ENCODE measurements around the gene NKTR.

The NKTR gene

GRCh38 chr3:42678447-42678846 is 78.0 kb downstream of the NKTR start:
- TF ChIP-seq ZFX (IDR thresholded peaks at IDR 0.05; ENCODE audit: borderline replicate concordance) (no peak), CTCF (IDR thresholded peaks at IDR 0.05) (no peak)
- H3K27ac ChIP-seq = no peak overlapping the region

- no peak for TF ChIP-seq CTCF (IDR thresholded peaks at IDR 0.05)
- TF ChIP-seq ZFX (IDR thresholded peaks at IDR 0.05; ENCODE audit: borderline replicate concordance) = no peak
These were observed 79.8 kb downstream of the NKTR start for GRCh38 chr3:42680271-42680670.

GRCh38 chr3:42680806-42681205 is 80.3 kb downstream of the NKTR start:
- H3K27ac ChIP-seq = no peak overlapping the region
- TF ChIP-seq ZFX (IDR thresholded peaks at IDR 0.05; ENCODE audit: borderline replicate concordance) = no peak
- TF ChIP-seq CTCF (IDR thresholded peaks at IDR 0.05) = no peak

More at GRCh38 chr3:42680271-42680670, 79.8 kb downstream of the NKTR start:
- no peak overlapping the region for H3K27ac ChIP-seq

GRCh38 chr3:42681361-42682038 is 81.0 kb downstream of the NKTR start:
- H3K27ac ChIP-seq = no peak overlapping the region
- TF ChIP-seq CTCF (IDR thresholded peaks at IDR 0.05) = no peak
- TF ChIP-seq ZFX (IDR thresholded peaks at IDR 0.05; ENCODE audit: borderline replicate concordance) = no peak

GRCh38 chr3:42682301-42683070 is 82.0 kb downstream of the NKTR start:
- H3K27ac ChIP-seq = no peak overlapping the region
- TF ChIP-seq ZFX (IDR thresholded peaks at IDR 0.05; ENCODE audit: borderline replicate concordance) = no peak
- TF ChIP-seq CTCF (IDR thresholded peaks at IDR 0.05) = no peak

- H3K27ac ChIP-seq = no peak overlapping the region
- no peak for TF ChIP-seq CTCF (IDR thresholded peaks at IDR 0.05)
- no peak for TF ChIP-seq ZFX (IDR thresholded peaks at IDR 0.05; ENCODE audit: borderline replicate concordance)
These were observed 83.6 kb downstream of the NKTR start for GRCh38 chr3:42683875-42684598.
